ENCODE data around the gene ABCC9.
"Not testable (repeated sequence)": the region's sequence is repeated elsewhere in the genome, so short reads cannot be mapped to it uniquely, and the experiment has no call there.

ABCC9 gene

GRCh38 chr12:21933656-21934055 lies 7.6 kb downstream of the ABCC9 start:
- no peaks in the 10 kb centered on the region for H3K9me3 Mint-ChIP-seq
- H3K27ac Mint-ChIP-seq = no peak overlapping the region
- no peaks in the 10 kb centered on the region for H3K27me3 Mint-ChIP-seq (ENCODE audit: low read depth)
- H3K4me3 Mint-ChIP-seq = no peak overlapping the region
- peaks cover 1% of the 10 kb centered on the region for H3K4me1 Mint-ChIP-seq
- peaks cover 20% of the 10 kb centered on the region for H3K36me3 Mint-ChIP-seq (ENCODE audit: low read depth)
- no peak for TF ChIP-seq CTCF (IDR thresholded peaks at IDR 0.05; ENCODE audit: unreplicated experiment in 3 of 3)

- not testable (repeated sequence) for H3K27ac Mint-ChIP-seq; H3K27me3 Mint-ChIP-seq (ENCODE audit: low read depth); H3K4me3 Mint-ChIP-seq; H3K4me1 Mint-ChIP-seq; H3K9me3 Mint-ChIP-seq
- peaks cover 15% of the 10 kb centered on the region for H3K36me3 Mint-ChIP-seq (ENCODE audit: low read depth)
Measured at GRCh38 chr12:21929972-21930371, 11.3 kb downstream of the ABCC9 start.

GRCh38 chr12:21925296-21925913 lies 15.8 kb downstream of the ABCC9 start:
- peaks cover 2% of the 10 kb centered on the region for H3K9me3 Mint-ChIP-seq
- H3K36me3 Mint-ChIP-seq (ENCODE audit: low read depth) = peaks cover 4% of the 10 kb centered on the region
- no peaks in the 10 kb centered on the region for H3K4me1 Mint-ChIP-seq
- no peak overlapping the region for H3K4me3 Mint-ChIP-seq
- no peak for TF ChIP-seq CTCF (IDR thresholded peaks at IDR 0.05; ENCODE audit: unreplicated experiment in 3 of 3)
- H3K27ac Mint-ChIP-seq = no peak overlapping the region
- no peaks in the 10 kb centered on the region for H3K27me3 Mint-ChIP-seq (ENCODE audit: low read depth)

GRCh38 chr12:21921436-21921835 lies 19.8 kb downstream of the ABCC9 start:
- H3K27me3 Mint-ChIP-seq (ENCODE audit: low read depth) = no peaks in the 10 kb centered on the region
- no peaks in the 10 kb centered on the region for H3K4me1 Mint-ChIP-seq
- H3K4me3 Mint-ChIP-seq = no peak overlapping the region
- no peak overlapping the region for H3K27ac Mint-ChIP-seq
- peaks cover 5% of the 10 kb centered on the region for H3K9me3 Mint-ChIP-seq
- TF ChIP-seq CTCF (IDR thresholded peaks at IDR 0.05; ENCODE audit: unreplicated experiment in 3 of 3) = no peak
- peaks cover 4% of the 10 kb centered on the region for H3K36me3 Mint-ChIP-seq (ENCODE audit: low read depth)

- no peak overlapping the region for H3K4me3 Mint-ChIP-seq
- TF ChIP-seq CTCF (IDR thresholded peaks at IDR 0.05; ENCODE audit: unreplicated experiment in 3 of 3) = no peak
- peaks cover 4% of the 10 kb centered on the region for H3K36me3 Mint-ChIP-seq (ENCODE audit: low read depth)
- peaks cover 5% of the 10 kb centered on the region for H3K9me3 Mint-ChIP-seq
- H3K27ac Mint-ChIP-seq = no peak overlapping the region
- no peaks in the 10 kb centered on the region for H3K27me3 Mint-ChIP-seq (ENCODE audit: low read depth)
- no peaks in the 10 kb centered on the region for H3K4me1 Mint-ChIP-seq
Measured at GRCh38 chr12:21918456-21918855, 22.8 kb downstream of the ABCC9 start.

GRCh38 chr12:21913823-21914222 lies 27.4 kb downstream of the ABCC9 start:
- no peak for TF ChIP-seq CTCF (IDR thresholded peaks at IDR 0.05; ENCODE audit: unreplicated experiment in 3 of 3)
- no peak overlapping the region for H3K4me3 Mint-ChIP-seq
- H3K27ac Mint-ChIP-seq = no peak overlapping the region
- no peaks in the 10 kb centered on the region for H3K36me3 Mint-ChIP-seq (ENCODE audit: low read depth)
- H3K9me3 Mint-ChIP-seq = no peaks in the 10 kb centered on the region
- H3K27me3 Mint-ChIP-seq (ENCODE audit: low read depth) = no peaks in the 10 kb centered on the region
- H3K4me1 Mint-ChIP-seq = peaks cover 2% of the 10 kb centered on the region
